Smooth muscle cell (in vitro differentiated cells): ENCODE data around the gene PTRHD1. TPM values are rescaled to one million over a fixed set of nuclear protein-coding genes. Genes with fewer than 3 reads are reported as not detected.
A peak's percentile ranks its signal among the peaks of the same experiment; 100 is the strongest.

Source experiments
- DNase-seq: peaks from one replicate; lab custom pipeline; 2025; ENCODE audit not compliant: unreplicated experiment; lab: John Stamatoyannopoulos, UW
- H2AFZ ChIP-seq: fragments of 200-600 bp; sonication (generic); 2 replicates; pipeline ENCODE4 v1.6.0; 2016; ENCODE audit warnings: antibody characterized with exemption, low read depth, mild to moderate bottlenecking
- H3F3A ChIP-seq: fragments of 200-600 bp; sonication (generic); 2 replicates; pipeline ENCODE4 v1.6.0; 2017; ENCODE audit warnings: antibody characterized with exemption, low read depth
- H3K27ac ChIP-seq: fragments of 200-600 bp; sonication (generic); 2 replicates; pipeline ENCODE4 v1.5.1; 2016; ENCODE audit warnings: low read depth, mild to moderate bottlenecking
- H3K27me3 ChIP-seq: fragments of 200-600 bp; sonication (generic); 2 replicates; pipeline ENCODE4 v1.6.1; 2016; ENCODE audit warnings: low read depth, mild to moderate bottlenecking
- H3K36me3 ChIP-seq: fragments of 200-600 bp; sonication (generic); 2 replicates; pipeline ENCODE4 v1.5.1; 2016; ENCODE audit warnings: low read depth
- H3K4me1 ChIP-seq: fragments of 200-600 bp; sonication (generic); 2 replicates; pipeline ENCODE4 v1.5.1; 2016; ENCODE audit warnings: low read depth
- H3K4me2 ChIP-seq: fragments of 200-600 bp; sonication (generic); 2 replicates; pipeline ENCODE4 v1.6.0; 2016; ENCODE audit warnings: mild to moderate bottlenecking
- H3K4me3 ChIP-seq: fragments of 200-600 bp; sonication (generic); 2 replicates; pipeline ENCODE4 v1.5.1; 2016; ENCODE audit warnings: mild to moderate bottlenecking
- H3K79me2 ChIP-seq: fragments of 200-600 bp; sonication (generic); 2 replicates; pipeline ENCODE4 v1.6.0; 2016; ENCODE audit warnings: low read depth, mild to moderate bottlenecking
- H3K9ac ChIP-seq: fragments of 200-600 bp; sonication (generic); 2 replicates; pipeline ENCODE4 v1.6.0; 2016; ENCODE audit warnings: low read depth
- H3K9me3 ChIP-seq: fragments of 200-600 bp; sonication (generic); replicated peaks from 2 replicates; pipeline ENCODE4 v1.5.1; 2016; ENCODE audit warnings: low read depth
- H4K20me1 ChIP-seq: fragments of 200-600 bp; sonication (generic); 2 replicates; pipeline ENCODE4 v1.6.0; 2016; ENCODE audit warnings: low read depth
- WGBS: methylation state at CpG from one replicate; pipeline ENCODE4 v1.1.7; 2016; ENCODE audit warnings: low lambda C conversion rate; 5-methylcytosine and 5-hydroxymethylcytosine counted together
- polyA plus RNA-seq: library from polyadenylated mRNA; unstranded; fragments of >200 nt; fragmentation: Nextera tagmentation; extraction: Ambion mirVana; gene quantifications from 2 replicates; pipeline ENCODE4 v1.2.1, GENCODE V29; 2016
- total RNA-seq: library from RNA; depleted of rRNA; stranded (reverse); fragments of >200 nt; gene quantifications from 2 replicates; pipeline ENCODE4 v1.2.3, GENCODE V29; 2014
- TF ChIP-seq, protein P1 (sequence below): fragments of 200-600 bp; sonication (generic); IDR thresholded peaks from 2 replicates; pipeline ENCODE4 v1.5.1; 2017; ENCODE audit warnings: borderline replicate concordance, mild to moderate bottlenecking, antibody characterized with exemption; ENCODE audit not compliant: insufficient read depth, poor library complexity, severe bottlenecking

Gene PTRHD1
- total and polyA plus RNA-seq, 2 experiments from 2014 or later, result 25.1 to 38.7 TPM

DNA sequence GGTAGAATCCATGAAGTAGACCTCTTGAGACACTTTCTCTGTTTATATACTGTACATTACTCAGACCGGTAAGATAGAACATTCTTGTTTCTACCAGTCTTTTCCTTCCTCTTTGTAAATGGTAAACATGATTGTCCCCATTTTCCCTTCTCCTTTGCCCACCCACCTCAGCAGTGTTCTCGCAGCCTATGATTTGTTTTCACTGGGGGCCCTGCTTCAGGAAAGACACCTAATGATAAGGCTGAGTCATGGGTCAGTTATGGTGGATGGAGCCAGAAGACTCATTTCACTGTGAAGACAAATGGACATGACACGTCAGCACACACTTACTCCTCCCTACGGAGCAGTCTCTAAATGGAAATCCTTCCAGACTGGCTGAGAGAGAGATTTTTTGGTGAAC lies 23.7 kb upstream of the PTRHD1 start:
- Histone ChIP-seq H3K4me3 (no peak overlapping the region), H3K9ac (no peak overlapping the region), H3K36me3 (no peaks in the 10 kb centered on the region), H3K79me2 (peaks cover 12% of the 10 kb centered on the region), H2AFZ (no peak overlapping the region), H3K4me2 (peak overlapping the region; percentile 10), H3K4me1 (peaks cover 4% of the 10 kb centered on the region), H3K27me3 (no peaks in the 10 kb centered on the region), H3K27ac (peak overlapping the region; percentile 68), H3K9me3 (no peaks in the 10 kb centered on the region), H3F3A (peaks cover 9% of the 10 kb centered on the region), H4K20me1 (no peaks in the 10 kb centered on the region)
- TF ChIP-seq, protein P1, sequence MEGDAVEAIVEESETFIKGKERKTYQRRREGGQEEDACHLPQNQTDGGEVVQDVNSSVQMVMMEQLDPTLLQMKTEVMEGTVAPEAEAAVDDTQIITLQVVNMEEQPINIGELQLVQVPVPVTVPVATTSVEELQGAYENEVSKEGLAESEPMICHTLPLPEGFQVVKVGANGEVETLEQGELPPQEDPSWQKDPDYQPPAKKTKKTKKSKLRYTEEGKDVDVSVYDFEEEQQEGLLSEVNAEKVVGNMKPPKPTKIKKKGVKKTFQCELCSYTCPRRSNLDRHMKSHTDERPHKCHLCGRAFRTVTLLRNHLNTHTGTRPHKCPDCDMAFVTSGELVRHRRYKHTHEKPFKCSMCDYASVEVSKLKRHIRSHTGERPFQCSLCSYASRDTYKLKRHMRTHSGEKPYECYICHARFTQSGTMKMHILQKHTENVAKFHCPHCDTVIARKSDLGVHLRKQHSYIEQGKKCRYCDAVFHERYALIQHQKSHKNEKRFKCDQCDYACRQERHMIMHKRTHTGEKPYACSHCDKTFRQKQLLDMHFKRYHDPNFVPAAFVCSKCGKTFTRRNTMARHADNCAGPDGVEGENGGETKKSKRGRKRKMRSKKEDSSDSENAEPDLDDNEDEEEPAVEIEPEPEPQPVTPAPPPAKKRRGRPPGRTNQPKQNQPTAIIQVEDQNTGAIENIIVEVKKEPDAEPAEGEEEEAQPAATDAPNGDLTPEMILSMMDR, result no peak
- no peak for DNase-seq
- WGBS, result 30% methylated on average over 4 of the region's 4 CpGs

DNA sequence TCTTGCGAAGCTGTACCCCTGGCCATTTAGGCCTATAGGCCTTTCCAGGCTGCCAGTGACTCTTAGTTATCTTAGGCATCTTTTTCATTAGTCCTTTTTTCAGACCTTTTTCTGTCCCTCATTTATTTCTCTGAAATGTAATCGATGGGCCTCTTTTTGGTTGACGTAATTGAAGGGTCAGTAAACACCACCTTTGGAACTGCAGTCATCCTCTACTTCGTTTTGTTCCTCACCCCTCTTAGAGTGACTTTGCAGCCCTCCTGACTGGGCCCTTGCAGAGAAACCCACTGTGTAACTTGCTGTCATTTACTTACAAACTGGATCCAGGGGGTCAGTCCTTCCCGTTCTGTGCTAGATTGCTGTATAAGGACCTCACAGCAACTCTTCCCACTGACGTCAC lies 23.2 kb upstream of the PTRHD1 start:
- Histone ChIP-seq H3K4me1 (no peaks in the 10 kb centered on the region), H3K9me3 (no peaks in the 10 kb centered on the region), H3K9ac (no peak overlapping the region), H3K27ac (peak overlapping the region; percentile 68), H3K36me3 (no peaks in the 10 kb centered on the region), H3K27me3 (no peaks in the 10 kb centered on the region), H3F3A (peaks cover 9% of the 10 kb centered on the region), H3K4me3 (no peak overlapping the region), H3K4me2 (peak overlapping the region; percentile 10), H4K20me1 (no peaks in the 10 kb centered on the region), H2AFZ (no peak overlapping the region), H3K79me2 (peaks cover 17% of the 10 kb centered on the region)
- DNase-seq, result no peak
- TF ChIP-seq, protein P1, result no peak
- WGBS, result 96% methylated on average over 6 of the region's 6 CpGs

DNA sequence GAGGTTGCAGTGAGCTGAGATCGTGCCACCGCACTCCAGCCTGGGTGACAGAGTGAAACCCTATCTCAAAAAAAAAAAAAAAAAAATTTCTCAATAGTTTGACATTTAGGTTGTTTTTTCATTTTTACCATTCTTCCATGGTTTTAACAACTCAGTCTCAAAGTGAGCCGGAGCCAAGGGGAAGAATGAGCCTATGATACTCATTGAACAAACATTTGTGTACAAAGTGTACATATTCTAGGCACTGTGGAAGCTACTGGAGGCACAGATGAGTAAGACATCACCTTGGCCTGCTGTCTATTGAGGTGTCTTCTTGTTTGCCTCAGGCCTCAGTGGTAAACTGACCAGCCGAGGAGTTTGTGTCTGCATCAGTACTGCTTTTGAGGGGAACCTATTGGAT lies 22.0 kb upstream of the PTRHD1 start:
- no peaks in the 10 kb centered on the region for H4K20me1 ChIP-seq
- H2AFZ ChIP-seq, result no peak overlapping the region
- H3K4me3 ChIP-seq, result no peak overlapping the region
- 99% methylated on average over 4 of the region's 4 CpGs for WGBS
- H3K79me2 ChIP-seq, result peaks cover 25% of the 10 kb centered on the region
- peaks cover 9% of the 10 kb centered on the region for H3F3A ChIP-seq
- no peak overlapping the region for H3K9ac ChIP-seq
- H3K9me3 ChIP-seq, result no peaks in the 10 kb centered on the region
- no peak for DNase-seq
- TF ChIP-seq, protein P1, result no peak
- no peaks in the 10 kb centered on the region for H3K36me3 ChIP-seq
- no peak overlapping the region for H3K4me2 ChIP-seq
- H3K4me1 ChIP-seq, result no peaks in the 10 kb centered on the region
- no peak overlapping the region for H3K27ac ChIP-seq
- no peaks in the 10 kb centered on the region for H3K27me3 ChIP-seq

DNA sequence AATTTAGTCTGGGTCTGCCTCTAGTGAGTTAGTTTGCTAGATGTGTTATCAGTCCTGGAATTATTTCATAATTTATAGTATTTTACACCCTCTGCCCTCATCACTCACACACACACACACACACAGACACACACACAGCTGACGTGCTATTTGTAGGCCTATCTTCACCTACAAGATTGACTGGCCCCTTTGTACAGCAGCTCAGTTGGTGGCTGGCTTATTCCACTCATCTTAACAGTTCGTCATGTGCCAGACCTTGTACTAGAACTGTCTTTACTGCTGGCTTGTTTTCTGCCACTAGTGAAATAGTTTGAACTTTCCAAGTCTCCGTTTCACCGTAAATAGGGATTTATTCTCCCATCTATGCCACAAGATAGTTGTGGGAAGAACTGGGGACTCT lies 21.3 kb upstream of the PTRHD1 start:
- Histone ChIP-seq H2AFZ (no peak overlapping the region), H3K4me2 (no peak overlapping the region), H3K4me1 (no peaks in the 10 kb centered on the region), H4K20me1 (no peaks in the 10 kb centered on the region), H3K9me3 (no peaks in the 10 kb centered on the region), H3K27ac (no peak overlapping the region), H3K27me3 (no peaks in the 10 kb centered on the region), H3K36me3 (no peaks in the 10 kb centered on the region), H3F3A (peaks cover 9% of the 10 kb centered on the region), H3K79me2 (peaks cover 31% of the 10 kb centered on the region), H3K9ac (no peak overlapping the region), H3K4me3 (no peak overlapping the region)
- WGBS, result 70% methylated on average over 4 of the region's 4 CpGs
- no peak for DNase-seq
- TF ChIP-seq, protein P1, result no peak
